IMR-90 (cell line): ENCODE results near the gene AADACL3.

ENCODE experiments used
- BHLHE40 ChIP-seq: fragments of 150-350 bp; IDR thresholded peaks from 2 replicates; pipeline ENCODE4 v1.6.1; 2016; ENCODE audit warnings: mild to moderate bottlenecking, low read depth, low read length
- CEBPB ChIP-seq: IDR thresholded peaks from 2 replicates; pipeline ENCODE4 v1.6.1; 2012; ENCODE audit warnings: low read depth, low read length, improper control_type of control experiment
- CTCF ChIP-seq: conservative IDR thresholded peaks from 2 replicates; pipeline ENCODE4 v1.5.1; 2012; ENCODE audit warnings: mild to moderate bottlenecking, low read depth, low read length, improper control_type of control experiment
- ELK1 ChIP-seq: fragments of 150-350 bp; IDR thresholded peaks from 2 replicates; pipeline ENCODE4 v1.6.1; 2016; ENCODE audit warnings: low read depth, mild to moderate bottlenecking, low read length, moderate library complexity, borderline replicate concordance
- FOS ChIP-seq: fragments of 150-350 bp; IDR thresholded peaks from 2 replicates; pipeline ENCODE4 v1.6.1; 2016; ENCODE audit warnings: low read depth, low read length
- MAZ ChIP-seq: IDR thresholded peaks from 2 replicates; pipeline ENCODE4 v1.6.1; 2012; ENCODE audit warnings: low read depth, mild to moderate bottlenecking, low read length, improper control_type of control experiment, moderate library complexity, borderline replicate concordance
- NFE2L2 ChIP-seq: fragments of 150-350 bp; IDR thresholded peaks from 2 replicates; pipeline ENCODE4 v1.6.1; 2016; ENCODE audit warnings: low read depth, mild to moderate bottlenecking, low read length
- POLR2A ChIP-seq: IDR thresholded peaks from 2 replicates; pipeline ENCODE4 v1.6.1; 2012; ENCODE audit warnings: mild to moderate bottlenecking, low read depth, low read length
- RAD21 ChIP-seq: IDR thresholded peaks from 2 replicates; pipeline ENCODE4 v1.6.1; 2012; ENCODE audit warnings: low read length, improper control_type of control experiment
- RFX5 ChIP-seq: IDR thresholded peaks from 2 replicates; pipeline ENCODE4 v1.8.0; 2012; ENCODE audit warnings: low read depth, mild to moderate bottlenecking, low read length, moderate library complexity
- SMC3 ChIP-seq: fragments of 150-350 bp; IDR thresholded peaks from 2 replicates; pipeline ENCODE4 v1.6.1; 2016; ENCODE audit warnings: low read depth, mild to moderate bottlenecking, antibody characterized with exemption, low read length, moderate library complexity
- USF2 ChIP-seq: fragments of 150-350 bp; IDR thresholded peaks from 2 replicates; pipeline ENCODE4 v1.6.1; 2017; ENCODE audit warnings: mild to moderate bottlenecking, antibody characterized with exemption, low read length, low read depth

GRCh38 chr1:12696658-12697057, 19.3 kb upstream of the AADACL3 start:
- TF ChIP-seq BHLHE40, result no peak
- no peak for TF ChIP-seq CTCF
- TF ChIP-seq USF2, result no peak
- TF ChIP-seq POLR2A, result no peak
- no peak for TF ChIP-seq SMC3
- no peak for TF ChIP-seq RFX5
- no peak for TF ChIP-seq ELK1
- no peak for TF ChIP-seq MAZ
- TF ChIP-seq CEBPB, result no peak
- TF ChIP-seq RAD21, result no peak
- no peak for TF ChIP-seq FOS
- no peak for TF ChIP-seq NFE2L2
